Stimulated activated CD4-positive, alpha-beta T cell treated with anti-CD3 and anti-CD28 coated beads, Interleukin-4, amount 100 ng/mL, for 1 hour (primary cell): ENCODE measurements around the gene ZP3.
"Not testable (repeated sequence)": the region's sequence is repeated elsewhere in the genome, so short reads cannot be mapped to it uniquely, and the experiment has no call there.

ENCODE experiments used
- DNase-seq: peaks from one replicate; pipeline ENCODE4 v3.0.0-alpha.2; 2020

ZP3 gene

GRCh38 chr7:76424413-76425111, at the start of gene ZP3:
Gene ZP3 (plus strand): TSS chr7:76424950. CDS start chr7:76424965, 15 bp downstream.
- no peak for DNase-seq

GRCh38 chr7:76375251-76375650, 49.5 kb upstream of the ZP3 start:
- no peak for DNase-seq

GRCh38 chr7:76377186-76377918, 47.4 kb upstream of the ZP3 start:
- no peak for DNase-seq

GRCh38 chr7:76380623-76380966, 44.2 kb upstream of the ZP3 start:
- no peak for DNase-seq

GRCh38 chr7:76381814-76382213, 42.9 kb upstream of the ZP3 start:
- no peak for DNase-seq

GRCh38 chr7:76383089-76383944, 41.4 kb upstream of the ZP3 start:
- no peak for DNase-seq

- DNase-seq, result no peak
Measured at GRCh38 chr7:76386691-76387260, 38.0 kb upstream of the ZP3 start.

GRCh38 chr7:76387789-76388188, 37.0 kb upstream of the ZP3 start:
- DNase-seq, result not testable (repeated sequence)

GRCh38 chr7:76390092-76390491, 34.7 kb upstream of the ZP3 start:
- no peak for DNase-seq

GRCh38 chr7:76392531-76393115, 32.1 kb upstream of the ZP3 start:
- no peak for DNase-seq

- DNase-seq, result peak; percentile 91
Measured at GRCh38 chr7:76393116-76394031, 31.4 kb upstream of the ZP3 start.

- DNase-seq, result no peak
Measured at GRCh38 chr7:76394957-76395356, 29.8 kb upstream of the ZP3 start.

GRCh38 chr7:76395605-76395964, 29.2 kb upstream of the ZP3 start:
- not testable (repeated sequence) for DNase-seq

GRCh38 chr7:76395965-76396726, 28.6 kb upstream of the ZP3 start:
- no peak for DNase-seq

- no peak for DNase-seq
Measured at GRCh38 chr7:76396864-76397263, 27.9 kb upstream of the ZP3 start.

GRCh38 chr7:76397409-76398183, 27.2 kb upstream of the ZP3 start:
- peak; percentile 87 for DNase-seq

GRCh38 chr7:76400248-76400647, 24.5 kb upstream of the ZP3 start:
- DNase-seq, result no peak

- DNase-seq, result not testable (repeated sequence)
Measured at GRCh38 chr7:76403097-76403496, 21.7 kb upstream of the ZP3 start.

- DNase-seq, result no peak
Measured at GRCh38 chr7:76403780-76404494, 20.8 kb upstream of the ZP3 start.

- DNase-seq, result no peak
Measured at GRCh38 chr7:76405738-76406137, 19.0 kb upstream of the ZP3 start.
